Measurements from ENCODE around the gene ANAPC2. TPM values are rescaled to one million over a fixed set of nuclear protein-coding genes. Genes with fewer than 3 reads are reported as not detected.
A peak's percentile ranks its signal among the peaks of the same experiment; 100 is the strongest.

Gene ANAPC2
- total and polyA plus RNA-seq, 8 donors: 42.1 to 58.8 (median 44.4) TPM

GRCh38 chr9:137205126-137206069, 17.0 kb upstream of the ANAPC2 start, which contains the start of the genes NDOR1 and TMEM203:
Gene NDOR1 (plus strand): TSS chr9:137205700. CDS start chr9:137205778, 78 bp downstream.
Gene TMEM203 (minus strand): TSS chr9:137205648. CDS start chr9:137205414, 234 bp downstream.
- DNase-seq (peak; percentile 85 to 99 (median 94)), ATAC-seq (peak; percentile 62)
- TF ChIP-seq CTCF (IDR thresholded peaks at IDR 0.05): no peak
- Histone ChIP-seq H3K27me3 (no peaks in the 10 kb centered on the region), H3K4me3 (peak within 1 kb of the TSS; percentile 96 to 99), H3K27ac (peak within 1 kb of the TSS; percentile 30 to 86), H3K9me3 (no peaks in the 10 kb centered on the region), H3K36me3 (peaks cover 0 to 22% of the 10 kb centered on the region in 2 donors), H3K4me1 (peaks cover 21 to 62% of the 10 kb centered on the region in 2 donors)
- intact Hi-C loops (cut with DNase I): no loop called here

GRCh38 chr9:137204731-137205125, 16.4 kb upstream of the ANAPC2 start:
- Histone ChIP-seq H3K4me3 (peak overlapping the region; percentile 96 to 99), H3K4me1 (peaks cover 21 to 64% of the 10 kb centered on the region in 2 donors), H3K27me3 (peaks cover 0 to under 1% of the 10 kb centered on the region in 2 donors), H3K27ac (peak overlapping the region in 1 of 2 donors; percentile 86), H3K9me3 (no peaks in the 10 kb centered on the region), H3K36me3 (peaks cover 0 to 15% of the 10 kb centered on the region in 2 donors)
- intact Hi-C loops (cut with DNase I): no loop called here
- no peak for TF ChIP-seq CTCF (IDR thresholded peaks at IDR 0.05)
- no peak for DNase-seq
- ATAC-seq: no peak

- DNase-seq (no peak), ATAC-seq (no peak)
- no peak overlapping the region for H3K27ac ChIP-seq
- H3K27me3 ChIP-seq: peaks cover 0 to 5% of the 10 kb centered on the region in 2 donors
- H3K36me3 ChIP-seq: peaks cover 0 to 6% of the 10 kb centered on the region in 2 donors
- intact Hi-C loops (cut with DNase I): no loop called here
- no peaks in the 10 kb centered on the region for H3K9me3 ChIP-seq
- H3K4me3 ChIP-seq: no peak overlapping the region
- H3K4me1 ChIP-seq: peaks cover 33 to 81% of the 10 kb centered on the region in 2 donors
- no peak for TF ChIP-seq CTCF (IDR thresholded peaks at IDR 0.05)
These were observed 14.6 kb upstream of the ANAPC2 start for GRCh38 chr9:137202966-137203365.

- H3K27me3 ChIP-seq: peaks cover 0 to 5% of the 10 kb centered on the region in 2 donors
- no peaks in the 10 kb centered on the region for H3K36me3 ChIP-seq
- no peak for DNase-seq
- peaks cover 30 to 80% of the 10 kb centered on the region in 2 donors for H3K4me1 ChIP-seq
- peak overlapping the region; percentile 55 to 74 for H3K4me3 ChIP-seq
- intact Hi-C loops (cut with DNase I): no loop called here
- no peak for ATAC-seq
- no peaks in the 10 kb centered on the region for H3K9me3 ChIP-seq
- H3K27ac ChIP-seq: peak overlapping the region; percentile 82 to 92
- TF ChIP-seq CTCF (IDR thresholded peaks at IDR 0.05): no peak
These were observed 13.0 kb upstream of the ANAPC2 start for GRCh38 chr9:137201205-137201868.

All from left lung (tissue), 10 donors.